GM23338 (cell line): ENCODE data around the gene SND1. TPM values are rescaled to one million over a fixed set of nuclear protein-coding genes. Genes with fewer than 3 reads are reported as not detected.

Experiments used
- ATAC-seq: fragments of 200-7000 bp; cut with Tn5 transposase; 3 replicates; pipeline ENCODE4 v1.9.1; 2020
- DNase-seq: peaks from one replicate; pipeline ENCODE4 v3.0.0-alpha.2; 2015; ENCODE audit warnings: low spot score
- H2AFZ ChIP-seq: fragments of 200-600 bp; sonication (generic); 2 replicates; pipeline ENCODE4 v1.8.0; 2016; ENCODE audit warnings: antibody characterized with exemption, mild to moderate bottlenecking, moderate library complexity
- H3F3A ChIP-seq: fragments of 200-600 bp; sonication (generic); replicated peaks from 2 replicates; pipeline ENCODE4 v1.8.0; 2017; ENCODE audit warnings: antibody characterized with exemption, mixed run types, low read depth
- H3K27ac ChIP-seq: fragments of 200-600 bp; sonication (generic); 2 replicates; pipeline ENCODE4 v1.6.1; 2016; ENCODE audit warnings: low read depth
- H3K27me3 ChIP-seq: fragments of 200-600 bp; sonication (generic); 2 replicates; pipeline ENCODE4 v1.8.0; 2016; ENCODE audit warnings: mild to moderate bottlenecking, mixed run types, moderate library complexity; ENCODE audit not compliant: insufficient read depth
- H3K36me3 ChIP-seq: fragments of 200-600 bp; sonication (generic); 2 replicates; pipeline ENCODE4 v1.8.0; 2016; ENCODE audit warnings: mild to moderate bottlenecking; ENCODE audit not compliant: insufficient read depth
- H3K4me1 ChIP-seq: fragments of 200-600 bp; sonication (generic); 2 replicates; pipeline ENCODE4 v1.8.0; 2016; ENCODE audit warnings: mild to moderate bottlenecking, moderate library complexity; ENCODE audit not compliant: insufficient read depth
- H3K4me2 ChIP-seq: fragments of 200-600 bp; sonication (generic); 2 replicates; pipeline ENCODE4 v1.7.1; 2017; ENCODE audit warnings: mixed run types
- H3K4me3 ChIP-seq: fragments of 200-600 bp; sonication (generic); 2 replicates; pipeline ENCODE4 v1.6.1; 2016; ENCODE audit warnings: mixed run types
- H3K79me2 ChIP-seq: fragments of 200-600 bp; sonication (generic); replicated peaks from 2 replicates; pipeline ENCODE4 v1.8.0; 2017; ENCODE audit warnings: mild to moderate bottlenecking; ENCODE audit not compliant: insufficient read depth
- H3K9me2 ChIP-seq: fragments of 200-600 bp; sonication (generic); 2 replicates; pipeline ENCODE4 v1.8.0; 2017; ENCODE audit not compliant: insufficient read depth
- H4K20me1 ChIP-seq: fragments of 200-600 bp; sonication (generic); replicated peaks from 2 replicates; pipeline ENCODE4 v1.8.0; 2017; ENCODE audit warnings: mild to moderate bottlenecking; ENCODE audit not compliant: insufficient read depth
- H3K27ac Mint-ChIP-seq: 2 replicates; pipeline ENCODE4 v1.8.0; 2020; ENCODE audit warnings: inconsistent platforms, mild to moderate bottlenecking, moderate library complexity, mixed read lengths
- H3K27me3 Mint-ChIP-seq: 3 replicates; pipeline ENCODE4 v1.8.0; 2022; ENCODE audit warnings: low read depth, mild to moderate bottlenecking, moderate library complexity, mixed read lengths, inconsistent platforms; ENCODE audit not compliant: insufficient read depth, poor library complexity
- H3K36me3 Mint-ChIP-seq: 3 replicates; pipeline ENCODE4 v1.8.0; 2021; ENCODE audit warnings: low read depth, mild to moderate bottlenecking, inconsistent platforms, moderate library complexity, mixed read lengths
- H3K4me1 Mint-ChIP-seq: 3 replicates; pipeline ENCODE4 v1.8.0; 2020; ENCODE audit warnings: mild to moderate bottlenecking, inconsistent platforms, mixed read lengths
- H3K4me3 Mint-ChIP-seq: 3 replicates; pipeline ENCODE4 v1.8.0; 2021; ENCODE audit warnings: moderate library complexity, mild to moderate bottlenecking, inconsistent platforms, mixed read lengths
- H3K9me3 Mint-ChIP-seq: 3 replicates; pipeline ENCODE4 v1.8.0; 2020; ENCODE audit warnings: moderate library complexity, mild to moderate bottlenecking, inconsistent platforms, mixed read lengths
- CTCF ChIP-seq, 2 experiments: fragments of 200-600 bp in 1 of 2; sonication (generic) in 1 of 2; conservative IDR thresholded peaks; 2 replicates each; pipeline versions ENCODE4 v1.5.1 to v1.6.1; 2016 to 2017; ENCODE audit warnings: antibody characterized with exemption in 2 of 2, low read depth in 2 of 2, mild to moderate bottlenecking in 2 of 2, moderate library complexity in 1 of 2
- ZNF462 ChIP-seq: fragments of 250-450 bp; sonication (Bioruptor Pico); IDR thresholded peaks from 2 replicates; pipeline ENCODE4 v1.5.0; 2020; ENCODE audit warnings: mild to moderate bottlenecking, moderate library complexity
- polyA plus RNA-seq: library from polyadenylated mRNA; unstranded; fragments of >200 nt; fragmentation: Nextera tagmentation; extraction: Ambion mirVana; gene quantifications from 2 replicates; pipeline ENCODE4 v1.2.1, GENCODE V29; 2016
- total RNA-seq: library from RNA; depleted of rRNA; stranded (reverse); fragments of >200 nt; shearing (Covaris generic); gene quantifications from 2 replicates; pipeline ENCODE4 v1.2.3, GENCODE V29; 2014

The SND1 gene
- total and polyA plus RNA-seq, 2 experiments from 2014 or later, result 107 to 254 TPM

- Histone ChIP-seq H2AFZ (no peak overlapping the region), H3K9me2 (no peaks in the 10 kb centered on the region; the same call in 1 of the 2 replicates), H3K27me3 (no peaks in the 10 kb centered on the region), H4K20me1 (peaks cover 6% of the 10 kb centered on the region), H3K4me2 (no peak overlapping the region), H3K27ac (peak overlapping the region; percentile 28; the same call in 1 of the 2 replicates), H3K79me2 (peaks cover 2% of the 10 kb centered on the region; the same call in 1 of the 2 replicates), H3K4me3 (no peak overlapping the region), H3K4me1 (no peaks in the 10 kb centered on the region; the same call in 1 of the 2 replicates), H3F3A (0 out of 2 replicates have a peak, but pooled peaks cover 3% of the 10 kb centered on the region), H3K36me3 (peaks cover 14% of the 10 kb centered on the region)
- peaks cover 43% of the 10 kb centered on the region for H3K36me3 Mint-ChIP-seq
- peaks cover 26% of the 10 kb centered on the region for H3K9me3 Mint-ChIP-seq
- no peak for DNase-seq
- no peak for ATAC-seq
- peaks cover 16% of the 10 kb centered on the region for H3K27me3 Mint-ChIP-seq
- TF ChIP-seq CTCF (conservative IDR thresholded peaks at IDR 0.05; ENCODE audit: low read depth in 2 of 2) (no peak), ZNF462 (CRISPR knock-in tag) (no peak)
- no peak overlapping the region for H3K27ac Mint-ChIP-seq
- peaks cover 17% of the 10 kb centered on the region for H3K4me1 Mint-ChIP-seq
- H3K4me3 Mint-ChIP-seq, result no peak overlapping the region
Measured at GRCh38 chr7:127974446-127975035, 322.5 kb downstream of the SND1 start.
